Activated T-helper 17 cell treated with anti-CD3 and anti-CD28 coated beads, Interleukin-2, amount 50 U/mL, for 72 hours (primary cell): ENCODE measurements around the gene ARMC8. TPM values are rescaled to one million over a fixed set of nuclear protein-coding genes. Genes with fewer than 3 reads are reported as not detected.
A peak's percentile ranks its signal among the peaks of the same experiment; 100 is the strongest.

Experiments
- ATAC-seq: fragments of 150-1000 bp; cut with Tn5 transposase; replicated peaks from 2 replicates; pipeline ENCODE4 v1.10.0; 2021; ENCODE audit warnings: mild to moderate bottlenecking, moderate library complexity
- H3K27ac Mint-ChIP-seq: one replicate; pipeline ENCODE4 v1.8.0; 2022; ENCODE audit warnings: mixed read lengths
- H3K27me3 Mint-ChIP-seq: one replicate; pipeline ENCODE4 v1.8.0; 2022; ENCODE audit warnings: mixed read lengths
- H3K36me3 Mint-ChIP-seq: one replicate; pipeline ENCODE4 v1.8.0; 2022; ENCODE audit warnings: low read depth, mild to moderate bottlenecking, mixed read lengths
- H3K4me1 Mint-ChIP-seq: one replicate; pipeline ENCODE4 v1.8.0; 2022; ENCODE audit warnings: mixed read lengths
- H3K4me3 Mint-ChIP-seq: one replicate; pipeline ENCODE4 v1.8.0; 2022; ENCODE audit warnings: mild to moderate bottlenecking, mixed read lengths
- H3K9me3 Mint-ChIP-seq: one replicate; pipeline ENCODE4 v1.8.0; 2022; ENCODE audit warnings: mixed read lengths
- total RNA-seq, 2 donors: library from RNA; stranded (reverse); gene quantifications; one replicate each; pipeline ENCODE4 v1.2.3, GENCODE V29; 2022

ARMC8 gene
- total RNA-seq, 2 donors from 2014 or later: 30.0 to 39.7 TPM

DNA sequence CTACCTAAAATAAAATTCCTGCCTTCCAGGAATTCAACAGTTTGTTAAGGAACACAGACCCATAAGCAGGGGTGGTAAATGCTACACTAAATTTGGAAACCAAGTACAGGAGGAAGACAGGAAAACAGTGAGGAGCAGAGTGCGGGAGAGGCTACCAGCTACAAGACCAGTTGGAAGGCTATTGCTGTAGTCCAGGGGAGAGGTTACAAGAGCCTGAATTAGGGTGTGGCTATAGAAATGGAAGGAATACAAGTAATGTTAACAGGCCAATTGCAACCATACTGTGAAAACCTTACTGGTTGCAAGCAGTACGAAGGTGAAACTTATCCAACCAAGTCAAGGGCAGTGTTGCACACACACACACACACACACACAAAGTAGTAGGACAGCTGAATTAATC lies 880 bp upstream of the ARMC8 start:
- H3K9me3 Mint-ChIP-seq: no peaks in the 10 kb centered on the region
- H3K27me3 Mint-ChIP-seq: peaks cover 8% of the 10 kb centered on the region
- ATAC-seq: no peak
- peak overlapping the region; percentile 89 for H3K4me3 Mint-ChIP-seq
- peaks cover 18% of the 10 kb centered on the region for H3K4me1 Mint-ChIP-seq
- peaks cover 6% of the 10 kb centered on the region for H3K36me3 Mint-ChIP-seq
- H3K27ac Mint-ChIP-seq: peak overlapping the region; percentile 82

DNA sequence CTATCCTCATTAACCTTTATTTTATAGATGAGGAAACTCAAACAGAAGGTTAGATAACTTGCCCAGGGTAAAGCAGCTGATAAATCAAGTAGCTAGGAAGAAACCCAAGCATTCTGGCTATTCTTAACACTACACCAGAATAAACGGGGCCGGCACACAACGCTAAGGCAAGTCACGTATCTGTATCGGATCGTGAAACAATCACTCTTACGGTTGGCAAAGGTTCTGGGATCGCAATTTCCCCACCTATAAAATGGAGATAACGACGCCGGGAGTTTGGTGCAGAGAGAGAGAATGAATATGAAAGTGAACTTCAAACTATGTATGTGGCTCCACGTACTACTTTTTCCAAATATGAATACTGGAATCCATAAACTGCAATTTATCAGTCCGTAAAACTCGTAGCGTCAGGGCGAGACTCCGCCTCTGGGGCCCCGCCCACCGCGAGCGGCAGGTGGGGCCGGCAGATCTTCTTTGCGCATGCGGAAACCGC lies 252 bp upstream of the ARMC8 start:
- peak; percentile 90 for ATAC-seq
- peak overlapping the region; percentile 82 for H3K27ac Mint-ChIP-seq
- no peaks in the 10 kb centered on the region for H3K9me3 Mint-ChIP-seq
- peak overlapping the region; percentile 89 for H3K4me3 Mint-ChIP-seq
- H3K4me1 Mint-ChIP-seq: peaks cover 23% of the 10 kb centered on the region
- H3K27me3 Mint-ChIP-seq: peaks cover 8% of the 10 kb centered on the region
- H3K36me3 Mint-ChIP-seq: peaks cover 13% of the 10 kb centered on the region

DNA sequence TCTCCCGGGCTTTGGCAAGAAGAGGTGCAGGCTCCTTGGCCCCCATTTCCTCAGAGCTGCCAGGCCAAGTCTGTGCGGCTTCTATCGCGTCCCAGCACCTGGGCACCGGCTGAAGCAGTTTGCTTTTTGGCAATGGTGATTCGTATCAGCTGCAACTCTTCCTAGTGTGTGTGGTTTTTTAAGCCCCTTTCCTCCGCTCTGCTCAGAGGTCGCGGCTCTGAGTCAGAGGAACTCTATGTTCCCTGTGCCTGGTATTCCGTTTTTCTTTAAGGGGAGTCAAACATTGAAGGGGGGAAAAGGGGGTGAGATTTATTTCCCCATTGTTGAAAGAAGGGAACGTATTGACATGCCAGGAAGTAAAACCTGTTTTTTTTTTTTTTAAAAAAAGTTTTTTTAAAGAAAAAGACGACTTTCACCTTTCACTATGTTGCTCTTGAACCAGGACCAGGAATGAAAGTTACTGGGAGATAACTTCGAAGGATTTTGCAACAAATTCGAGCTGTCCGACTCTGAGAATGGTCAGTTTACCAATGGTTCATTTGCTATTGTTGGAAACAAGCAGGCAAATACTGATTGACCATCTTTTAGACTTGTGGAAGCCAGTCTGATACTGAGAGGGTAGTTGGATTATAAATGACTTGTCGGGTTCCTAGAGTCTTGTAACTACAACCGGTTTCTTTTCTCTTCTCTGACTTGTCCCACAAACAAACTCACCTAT lies 1.1 kb downstream of the ARMC8 start:
- peaks cover 13% of the 10 kb centered on the region for H3K36me3 Mint-ChIP-seq
- H3K4me1 Mint-ChIP-seq: peaks cover 23% of the 10 kb centered on the region
- no peaks in the 10 kb centered on the region for H3K9me3 Mint-ChIP-seq
- peak overlapping the region; percentile 89 for H3K4me3 Mint-ChIP-seq
- H3K27ac Mint-ChIP-seq: peak overlapping the region; percentile 88
- H3K27me3 Mint-ChIP-seq: peaks cover 8% of the 10 kb centered on the region
- ATAC-seq: peak; percentile 44

DNA sequence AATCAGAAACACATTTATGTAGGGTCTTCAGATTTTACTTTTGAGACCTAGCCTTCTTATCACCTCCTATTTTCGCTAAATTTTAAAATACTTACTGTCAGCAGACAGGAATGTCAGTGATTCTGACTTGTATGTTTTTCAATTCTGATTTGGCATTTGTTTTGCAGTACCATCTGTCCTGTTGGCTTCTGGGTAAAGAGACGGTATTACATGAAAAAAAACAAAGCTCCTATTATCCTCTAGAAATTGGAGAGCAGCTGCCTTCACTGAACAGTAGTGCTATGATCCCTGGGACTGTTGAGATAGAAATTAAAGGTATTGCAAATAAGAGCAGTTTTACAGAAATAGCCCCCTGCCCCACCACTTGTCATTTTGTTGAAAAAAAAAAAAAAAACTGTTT lies 8.4 kb downstream of the ARMC8 start:
- Mint-ChIP-seq H3K4me3 (no peak overlapping the region), H3K36me3 (peaks cover 22% of the 10 kb centered on the region), H3K4me1 (peaks cover 21% of the 10 kb centered on the region), H3K27me3 (no peaks in the 10 kb centered on the region), H3K27ac (no peak overlapping the region), H3K9me3 (no peaks in the 10 kb centered on the region)
- no peak for ATAC-seq

DNA sequence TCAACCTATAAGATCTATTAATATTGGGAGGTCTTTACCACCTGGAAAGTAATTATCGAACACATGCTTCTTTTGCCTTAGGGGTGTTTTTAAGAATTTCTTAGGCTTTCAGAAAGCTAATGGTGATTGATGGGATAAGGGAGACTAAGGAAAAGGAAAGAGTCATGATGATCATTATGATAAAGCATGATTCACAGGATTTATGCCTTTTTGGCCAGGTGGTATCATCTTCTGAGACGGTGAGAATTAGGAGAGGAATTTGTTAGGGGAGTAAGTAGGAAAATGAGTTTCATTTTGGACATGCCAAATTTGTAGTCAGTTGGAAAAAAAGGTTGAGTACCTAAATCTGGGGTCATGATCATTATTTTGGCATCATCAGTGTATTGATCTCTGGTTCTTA lies 8.9 kb downstream of the ARMC8 start:
- no peaks in the 10 kb centered on the region for H3K27me3 Mint-ChIP-seq
- no peak overlapping the region for H3K4me3 Mint-ChIP-seq
- no peak overlapping the region for H3K27ac Mint-ChIP-seq
- peaks cover 17% of the 10 kb centered on the region for H3K4me1 Mint-ChIP-seq
- no peaks in the 10 kb centered on the region for H3K9me3 Mint-ChIP-seq
- H3K36me3 Mint-ChIP-seq: peaks cover 17% of the 10 kb centered on the region
- no peak for ATAC-seq

DNA sequence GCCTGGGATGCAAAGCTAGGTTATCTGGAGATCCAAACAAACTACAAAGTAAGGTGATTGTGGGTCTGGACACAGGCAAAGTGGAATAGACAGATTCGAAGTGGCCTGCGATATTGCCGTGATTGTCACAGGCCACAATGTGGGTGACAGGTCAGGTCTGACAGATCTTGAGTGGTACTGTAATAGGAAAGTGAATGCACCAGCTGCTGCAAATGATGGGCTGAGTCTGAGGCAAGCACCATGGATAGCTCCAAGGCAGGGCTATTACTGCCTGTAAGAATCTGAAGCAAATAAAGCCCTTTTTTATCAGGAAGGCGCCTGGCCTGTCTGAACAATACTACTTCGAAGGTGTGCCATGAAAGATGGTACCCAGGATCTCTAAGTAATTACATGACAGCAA lies 10.0 kb downstream of the ARMC8 start:
- H3K4me3 Mint-ChIP-seq: no peak overlapping the region
- peaks cover 11% of the 10 kb centered on the region for H3K4me1 Mint-ChIP-seq
- no peaks in the 10 kb centered on the region for H3K27me3 Mint-ChIP-seq
- H3K9me3 Mint-ChIP-seq: no peaks in the 10 kb centered on the region
- peaks cover 10% of the 10 kb centered on the region for H3K36me3 Mint-ChIP-seq
- H3K27ac Mint-ChIP-seq: no peak overlapping the region
- no peak for ATAC-seq

DNA sequence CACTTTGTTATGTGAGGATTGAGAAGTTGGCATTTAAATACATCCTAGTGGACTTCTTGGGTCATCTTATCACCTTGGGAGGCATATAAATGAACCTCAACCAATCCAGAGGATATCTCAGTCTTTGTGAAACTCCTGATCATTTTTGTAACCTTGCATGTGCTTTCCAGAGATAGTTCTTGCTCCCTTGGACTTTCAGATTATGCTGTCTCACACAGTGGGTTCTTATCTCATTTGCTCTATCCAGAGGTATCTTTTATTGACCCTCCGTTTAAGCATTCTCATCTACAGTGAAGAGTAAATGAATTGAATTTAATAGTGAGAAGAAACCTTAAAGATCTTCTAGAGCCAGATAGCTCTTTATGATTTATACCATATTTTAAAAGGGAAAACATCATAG lies 10.4 kb downstream of the ARMC8 start:
- peaks cover 11% of the 10 kb centered on the region for H3K4me1 Mint-ChIP-seq
- peaks cover 10% of the 10 kb centered on the region for H3K36me3 Mint-ChIP-seq
- no peaks in the 10 kb centered on the region for H3K27me3 Mint-ChIP-seq
- H3K27ac Mint-ChIP-seq: no peak overlapping the region
- no peak for ATAC-seq
- no peak overlapping the region for H3K4me3 Mint-ChIP-seq
- no peaks in the 10 kb centered on the region for H3K9me3 Mint-ChIP-seq

DNA sequence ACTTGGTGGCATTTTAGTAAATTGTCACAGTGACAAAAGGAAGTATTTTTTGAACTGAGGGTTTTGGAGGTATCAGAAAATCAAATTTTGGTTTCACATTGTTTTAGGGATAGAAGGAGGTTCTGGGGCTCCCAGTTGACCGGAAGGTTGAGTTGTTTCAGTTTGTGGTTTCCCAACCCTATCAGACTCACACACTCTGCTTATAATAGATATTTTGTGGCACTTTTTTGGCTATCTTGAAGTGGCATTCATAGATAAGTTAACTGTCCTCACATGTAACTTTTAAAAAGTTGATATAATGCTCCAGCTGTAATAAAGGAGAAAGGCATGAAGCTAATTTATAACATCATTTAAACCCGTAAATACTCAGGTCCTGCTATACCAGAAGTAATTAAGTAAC lies 12.8 kb downstream of the ARMC8 start:
- peaks cover 26% of the 10 kb centered on the region for H3K4me1 Mint-ChIP-seq
- no peak for ATAC-seq
- H3K27ac Mint-ChIP-seq: peak overlapping the region; percentile 15
- H3K27me3 Mint-ChIP-seq: no peaks in the 10 kb centered on the region
- no peaks in the 10 kb centered on the region for H3K9me3 Mint-ChIP-seq
- H3K4me3 Mint-ChIP-seq: no peak overlapping the region
- H3K36me3 Mint-ChIP-seq: peaks cover 18% of the 10 kb centered on the region

DNA sequence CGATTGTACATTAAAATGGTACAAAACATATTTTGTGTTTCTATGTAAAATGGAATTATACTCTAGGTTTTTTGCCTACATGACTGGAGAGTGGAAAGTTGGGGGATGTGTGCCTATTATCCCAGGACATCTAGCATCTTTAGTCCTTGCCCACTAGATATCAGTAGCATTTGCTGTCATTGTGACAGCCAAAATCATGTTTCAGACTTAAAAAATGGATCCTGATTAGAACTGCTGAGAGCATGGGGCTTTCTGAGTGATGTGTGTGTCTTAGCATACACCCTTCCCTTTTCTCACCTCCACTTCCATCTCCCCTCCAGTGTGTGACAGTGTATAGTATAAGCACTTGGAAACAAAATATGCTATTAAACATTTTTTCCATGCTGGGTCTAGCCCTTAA lies 13.3 kb downstream of the ARMC8 start:
- H3K27me3 Mint-ChIP-seq: no peaks in the 10 kb centered on the region
- H3K27ac Mint-ChIP-seq: no peak overlapping the region
- peaks cover 26% of the 10 kb centered on the region for H3K4me1 Mint-ChIP-seq
- H3K4me3 Mint-ChIP-seq: no peak overlapping the region
- no peaks in the 10 kb centered on the region for H3K9me3 Mint-ChIP-seq
- no peak for ATAC-seq
- H3K36me3 Mint-ChIP-seq: peaks cover 19% of the 10 kb centered on the region

DNA sequence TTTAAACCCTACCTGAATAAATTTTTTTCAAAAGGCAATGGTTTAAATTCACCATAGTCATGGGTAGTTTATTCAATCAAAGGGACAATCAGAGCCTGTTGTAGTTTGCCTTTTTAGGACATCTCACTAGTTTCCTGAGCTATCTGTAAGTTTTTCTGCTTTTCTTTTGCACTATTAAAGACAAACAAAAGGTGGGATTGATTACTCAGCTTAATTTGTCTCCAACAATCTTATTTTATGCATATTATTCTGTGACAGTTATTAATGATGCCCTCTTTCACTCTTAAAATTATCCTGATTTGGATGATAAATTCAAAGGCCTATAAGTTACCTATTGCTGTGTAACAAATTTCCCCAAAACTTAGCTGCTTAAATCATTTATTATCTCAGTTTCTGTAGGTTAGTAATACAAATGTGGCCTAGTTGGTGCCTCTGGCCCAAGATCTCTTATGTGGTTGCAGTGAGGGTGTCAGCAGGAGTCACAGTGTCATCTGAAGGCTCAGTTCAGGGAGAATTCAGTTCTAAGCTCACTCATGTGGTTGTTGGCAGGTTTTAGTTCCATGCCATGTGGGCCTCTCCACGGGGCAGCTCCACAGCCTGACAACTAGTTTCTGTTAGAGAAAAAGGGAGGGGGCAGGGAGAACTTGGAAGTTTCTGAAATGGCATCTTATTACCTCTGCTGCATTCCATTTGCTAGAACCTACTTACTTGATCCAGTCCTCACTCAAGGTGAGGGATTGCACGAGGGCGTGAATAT lies 16.0 kb downstream of the ARMC8 start:
- Mint-ChIP-seq H3K36me3 (peaks cover 28% of the 10 kb centered on the region), H3K27me3 (no peaks in the 10 kb centered on the region), H3K27ac (peak overlapping the region; percentile 69), H3K9me3 (no peaks in the 10 kb centered on the region), H3K4me3 (no peak overlapping the region), H3K4me1 (peaks cover 31% of the 10 kb centered on the region)
- peak; percentile 76 for ATAC-seq

DNA sequence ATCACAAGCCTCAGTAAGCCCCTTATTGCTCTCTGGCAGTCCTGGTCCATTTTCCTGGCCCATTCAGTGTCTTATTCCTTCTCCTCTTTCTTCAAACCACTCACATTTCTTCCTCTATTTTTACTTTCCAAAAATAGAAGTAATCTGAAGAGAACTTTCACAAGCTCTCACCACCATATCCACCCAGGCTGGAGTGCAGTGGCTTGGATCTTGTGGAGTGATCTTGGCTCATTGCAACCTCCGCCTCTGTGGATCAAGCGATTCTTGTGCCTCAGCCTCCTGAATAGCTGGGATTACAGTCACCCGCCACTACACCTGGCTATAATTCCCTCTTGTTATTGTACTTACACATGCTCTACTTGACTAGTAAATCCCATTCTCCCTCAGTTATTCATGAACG lies 16.8 kb downstream of the ARMC8 start:
- Mint-ChIP-seq H3K4me3 (no peak overlapping the region), H3K27ac (no peak overlapping the region), H3K9me3 (no peaks in the 10 kb centered on the region), H3K36me3 (peaks cover 28% of the 10 kb centered on the region), H3K27me3 (no peaks in the 10 kb centered on the region), H3K4me1 (peaks cover 28% of the 10 kb centered on the region)
- no peak for ATAC-seq

DNA sequence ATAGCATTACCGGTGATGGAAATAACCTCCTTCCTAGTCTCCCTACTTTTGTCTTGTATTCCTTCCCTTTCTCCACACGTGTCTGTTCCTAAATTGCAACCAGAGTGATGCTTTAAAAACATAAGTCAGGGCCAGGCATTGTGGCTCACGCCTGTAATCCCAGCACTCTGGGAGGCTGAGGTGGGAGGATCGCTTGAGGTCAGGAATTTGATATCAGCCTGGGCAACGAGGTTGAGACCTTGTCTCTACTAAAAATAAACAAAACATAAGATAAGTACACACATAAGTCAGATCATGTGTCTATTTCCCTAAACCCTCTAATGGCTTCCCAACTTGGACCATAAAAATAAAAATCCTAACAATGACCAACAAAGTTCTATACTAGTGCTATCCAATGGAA lies 18.4 kb downstream of the ARMC8 start:
- peaks cover 20% of the 10 kb centered on the region for H3K4me1 Mint-ChIP-seq

DNA sequence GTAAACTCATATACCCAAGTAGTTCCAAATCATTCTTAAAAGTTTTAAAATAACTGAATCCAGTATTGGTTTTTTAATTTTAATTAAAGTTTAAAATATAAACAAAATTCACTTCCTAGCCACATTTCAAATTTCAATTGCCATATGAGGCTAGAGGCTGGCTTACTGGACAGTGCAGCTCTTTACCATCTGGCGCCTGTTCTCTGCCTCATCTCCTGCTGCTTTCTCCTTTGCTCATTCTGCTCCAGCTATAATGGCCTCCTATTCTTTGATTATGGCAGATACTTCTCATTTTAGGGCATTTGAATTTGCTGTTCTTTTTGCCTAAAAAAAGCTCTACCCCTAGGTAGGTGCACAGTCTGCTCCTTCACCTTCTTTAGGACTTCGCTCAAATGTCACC lies 19.1 kb downstream of the ARMC8 start:
- Mint-ChIP-seq H3K27ac (peak overlapping the region; percentile 8), H3K9me3 (no peaks in the 10 kb centered on the region), H3K4me3 (no peak overlapping the region), H3K4me1 (peaks cover 20% of the 10 kb centered on the region), H3K36me3 (peaks cover 35% of the 10 kb centered on the region), H3K27me3 (no peaks in the 10 kb centered on the region)
- ATAC-seq: no peak

More for the DNA sequence above, 18.4 kb downstream of the ARMC8 start:
- Mint-ChIP-seq H3K27me3 (no peaks in the 10 kb centered on the region), H3K9me3 (no peaks in the 10 kb centered on the region), H3K4me3 (no peak overlapping the region), H3K27ac (peak overlapping the region; percentile 23), H3K36me3 (peaks cover 33% of the 10 kb centered on the region)
- ATAC-seq: no peak

DNA sequence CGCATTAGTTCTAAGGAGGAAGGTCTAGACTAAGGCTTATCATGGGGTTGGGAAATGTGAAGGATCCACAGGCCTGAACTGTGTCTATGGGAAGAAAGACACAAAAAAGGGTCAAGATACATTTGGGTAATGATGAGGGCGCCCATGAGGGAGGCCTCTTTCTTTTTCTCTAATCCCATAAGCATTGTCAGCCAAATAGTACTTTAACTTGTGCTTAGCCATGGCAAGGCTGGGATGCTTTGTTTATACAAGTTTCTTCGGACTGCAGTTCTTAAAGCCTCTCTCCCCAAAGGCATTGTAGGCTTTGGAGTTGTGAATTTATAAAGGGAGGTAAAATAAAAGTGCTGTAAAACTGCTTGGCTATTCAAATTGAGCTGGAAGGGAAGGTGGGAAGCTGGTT lies 23.4 kb downstream of the ARMC8 start:
- Mint-ChIP-seq H3K4me3 (no peak overlapping the region), H3K36me3 (peaks cover 53% of the 10 kb centered on the region), H3K9me3 (no peaks in the 10 kb centered on the region), H3K27ac (no peak overlapping the region), H3K4me1 (peaks cover 5% of the 10 kb centered on the region), H3K27me3 (no peaks in the 10 kb centered on the region)
- ATAC-seq: no peak
